ENCODE data around the gene RARRES2. TPM values are rescaled to one million over a fixed set of nuclear protein-coding genes. Genes with fewer than 3 reads are reported as not detected.
A peak's percentile ranks its signal among the peaks of the same experiment; 100 is the strongest.
"Not testable (repeated sequence)": the region's sequence is repeated elsewhere in the genome, so short reads cannot be mapped to it uniquely, and the experiment has no call there.

The RARRES2 gene
- total RNA-seq, result 35.5 TPM

GRCh38 chr7:150341263-150342120 lies at the start of gene RARRES2:
Gene RARRES2, minus strand, starts transcription at chr7:150341629. Its CDS starts 1,020 bp downstream, at chr7:150340609.
- DNase-seq, result peak; percentile 72

DNA sequence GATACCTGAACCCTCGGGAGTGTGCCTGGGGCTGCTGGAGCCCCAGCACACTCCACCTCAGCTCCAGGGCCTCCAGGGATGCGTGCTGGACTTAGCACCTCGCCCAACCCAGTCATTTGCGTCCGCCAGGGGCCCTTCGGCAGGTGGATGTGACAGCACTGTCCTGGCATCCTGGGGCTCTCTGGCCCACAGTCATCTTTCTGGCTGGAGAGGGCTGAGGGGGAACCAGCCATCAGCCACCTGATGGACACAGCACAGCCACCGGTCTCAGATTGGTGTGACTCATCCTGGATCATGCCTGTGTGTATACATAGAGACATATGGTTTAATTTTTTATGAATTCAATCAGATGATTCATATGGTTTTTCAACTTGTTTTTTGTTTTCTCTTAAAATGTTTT lies 48.8 kb upstream of the RARRES2 start:
- no peak for DNase-seq

DNA sequence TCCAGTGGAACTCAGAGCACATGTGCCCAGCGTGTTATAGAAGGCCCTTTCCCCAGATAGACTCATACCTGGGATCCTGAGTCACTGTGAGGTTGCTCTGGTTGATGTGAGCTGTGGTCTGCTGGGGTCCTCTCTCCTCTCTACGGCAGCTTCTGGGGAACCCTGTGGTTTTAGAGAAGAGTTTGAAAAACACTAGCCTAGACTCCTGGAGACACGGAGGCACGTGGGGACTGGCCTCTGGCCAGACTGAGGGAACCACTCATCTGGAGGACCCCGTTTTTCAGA lies 48.0 kb upstream of the RARRES2 start:
- no peak for DNase-seq

DNA sequence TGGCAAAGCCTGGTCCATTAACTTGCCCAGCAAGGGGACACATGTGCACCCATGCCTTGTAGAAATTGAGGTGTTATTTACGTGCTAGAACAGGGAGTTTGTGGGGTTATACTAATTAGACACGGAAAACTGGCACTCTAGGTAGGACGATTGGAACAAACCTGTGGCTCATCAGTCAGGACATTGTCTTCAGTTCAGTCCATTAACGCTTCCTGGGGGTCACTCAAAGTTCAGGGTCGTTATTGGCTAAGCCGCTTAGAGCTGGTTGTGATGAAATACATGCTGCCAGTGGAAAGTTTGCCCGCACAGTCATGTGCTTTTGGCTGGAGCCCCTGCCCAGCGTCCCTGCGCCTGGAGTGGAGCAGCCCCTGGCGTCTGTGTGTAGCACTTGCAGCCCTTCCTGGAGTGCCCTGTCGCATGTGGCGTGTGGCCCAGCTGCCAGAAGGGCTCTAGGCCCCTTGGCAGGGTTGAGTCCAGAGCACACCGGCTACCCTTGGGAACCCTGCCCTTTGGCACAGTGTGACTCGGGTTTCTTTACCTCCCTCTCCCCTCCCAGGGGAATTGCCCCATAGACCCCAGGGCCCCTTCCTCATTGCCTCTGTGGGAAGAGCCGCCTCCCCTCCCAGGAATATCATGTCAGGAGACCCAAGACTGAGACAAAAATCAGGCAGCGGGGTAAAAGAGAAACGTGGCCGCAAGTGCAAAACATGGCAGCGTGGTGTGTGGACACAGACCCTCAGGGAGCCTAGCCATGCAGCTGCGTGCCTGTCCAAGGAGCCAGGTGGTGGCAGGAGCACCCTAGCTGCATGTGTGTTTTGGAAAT lies 47.5 kb upstream of the RARRES2 start:
- peak; percentile 92 for DNase-seq

GRCh38 chr7:150388306-150388705 lies 46.9 kb upstream of the RARRES2 start:
- no peak for DNase-seq

- not testable (repeated sequence) for DNase-seq
Measured at GRCh38 chr7:150385884-150386283, 44.5 kb upstream of the RARRES2 start.

GRCh38 chr7:150385302-150385723 lies 43.9 kb upstream of the RARRES2 start:
- no peak for DNase-seq

- DNase-seq, result no peak
Measured at GRCh38 chr7:150384406-150385301, 43.2 kb upstream of the RARRES2 start.

- peak; percentile 98 for DNase-seq
Measured at GRCh38 chr7:150383710-150384397, 42.4 kb upstream of the RARRES2 start.

DNA sequence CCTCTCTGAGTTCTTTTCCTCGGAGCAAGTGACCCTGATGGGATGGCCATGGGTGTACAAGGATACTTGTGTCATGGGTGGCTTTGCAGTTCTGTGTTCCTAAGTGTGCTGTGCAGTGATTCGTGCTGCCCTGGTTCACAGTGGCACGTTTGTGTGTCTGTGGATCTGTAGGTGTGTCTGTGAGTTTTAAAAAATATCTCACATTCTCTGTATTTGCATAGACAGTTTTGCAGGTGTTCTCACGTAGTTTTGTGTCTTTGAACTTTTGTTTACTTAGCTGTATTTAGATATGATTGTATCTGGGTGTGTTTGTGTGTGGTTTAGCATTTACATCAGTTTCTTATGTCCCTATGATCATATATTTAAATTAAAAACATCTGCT lies 41.4 kb upstream of the RARRES2 start:
- DNase-seq, result no peak

DNA sequence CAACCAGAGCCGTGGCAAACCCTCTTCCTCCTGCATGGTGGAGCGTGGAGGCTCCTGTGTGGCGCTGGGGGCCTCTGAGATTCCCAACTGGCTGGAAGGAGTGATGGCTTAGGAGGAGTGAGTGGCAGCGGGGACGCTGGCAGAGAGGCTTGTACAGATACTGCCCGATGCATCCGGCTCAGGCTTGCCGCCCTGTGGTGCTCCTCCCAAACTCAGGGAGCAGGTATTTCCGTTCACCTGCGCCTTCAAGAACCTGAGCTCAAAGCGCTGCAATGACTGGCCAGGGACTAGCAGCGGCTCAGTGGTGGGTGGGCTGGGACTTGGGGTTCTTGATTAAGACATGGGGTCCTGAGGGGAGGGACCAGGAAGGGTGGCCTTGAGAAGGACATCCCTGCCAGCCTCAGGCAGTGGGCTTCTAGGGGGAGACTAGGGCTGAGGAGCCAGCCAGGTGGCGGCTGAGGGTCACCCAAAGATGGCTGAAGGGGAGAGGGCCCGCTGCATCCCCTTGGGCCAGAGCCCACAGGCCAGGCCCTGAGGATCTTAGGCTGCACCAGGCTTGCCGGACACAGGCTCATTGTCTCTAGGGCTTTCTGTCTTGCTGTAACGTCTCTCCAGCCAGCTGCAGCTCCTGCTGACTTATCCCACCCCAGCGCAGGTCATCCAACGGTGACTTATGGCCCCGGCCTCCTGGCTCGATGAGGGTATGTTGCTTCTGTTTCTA lies 40.9 kb upstream of the RARRES2 start:
- no peak for DNase-seq

- DNase-seq, result no peak
Measured at GRCh38 chr7:150381785-150382122, 40.3 kb upstream of the RARRES2 start.

- DNase-seq, result no peak
Measured at GRCh38 chr7:150381096-150381495, 39.7 kb upstream of the RARRES2 start.

DNA sequence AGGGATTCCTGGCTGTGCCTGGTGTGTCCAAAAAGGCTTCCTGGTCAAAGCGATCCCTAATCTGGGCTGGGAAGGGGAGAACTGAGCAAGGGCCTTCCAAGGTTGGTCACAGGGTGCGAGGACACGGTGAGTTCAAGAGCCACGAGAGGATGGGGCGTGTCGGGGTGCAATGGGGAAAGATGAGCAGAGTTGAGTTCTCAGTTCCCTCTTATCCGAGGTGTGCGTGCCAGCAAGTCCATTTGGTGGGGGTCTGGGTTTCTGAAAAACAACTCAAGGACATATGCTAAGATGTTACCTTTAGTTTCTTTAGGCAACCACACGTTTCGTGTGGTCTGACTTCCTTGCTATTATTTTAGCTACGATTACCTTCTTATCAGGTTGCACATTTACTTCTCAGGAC lies 39.0 kb upstream of the RARRES2 start:
- DNase-seq, result no peak

- DNase-seq, result peak; percentile 52
Measured at GRCh38 chr7:150379441-150380379, 38.3 kb upstream of the RARRES2 start.

DNA sequence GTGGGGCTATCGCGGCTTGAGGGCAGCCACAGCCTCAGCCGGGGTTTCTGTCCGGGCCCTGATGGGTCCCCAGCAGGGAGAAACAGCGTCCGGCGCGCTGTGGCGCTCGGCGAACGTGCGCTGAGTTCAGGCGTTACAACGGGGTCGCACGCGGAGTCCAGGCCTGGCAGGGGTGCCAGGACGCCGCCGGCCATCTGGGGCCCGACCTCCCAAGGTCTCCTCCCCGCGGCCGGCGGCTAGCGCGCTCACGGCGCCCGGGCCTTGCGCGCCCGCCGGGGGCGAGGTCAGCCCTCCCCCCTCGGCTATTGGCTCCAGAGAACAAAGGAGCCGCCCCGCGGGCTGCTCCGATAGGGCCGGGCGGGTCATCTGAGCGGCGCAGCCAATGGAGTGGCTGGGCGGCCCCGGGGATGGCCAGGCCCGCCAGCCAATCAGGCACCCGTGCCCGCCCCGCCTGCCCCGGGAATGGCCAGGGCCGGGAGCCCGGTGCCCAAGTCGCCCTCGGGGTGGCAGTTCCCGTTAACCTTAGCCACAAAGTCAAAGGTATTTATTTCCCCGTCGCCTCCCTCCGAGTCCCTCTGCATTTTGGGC lies 37.5 kb upstream of the RARRES2 start, which contains the start of gene ZNF775:
TSS of gene ZNF775 (plus strand) at position 478 of the 588 bp plus-strand sequence. CDS start 9,141 bp downstream, outside the sequence.
- peak; percentile 98 for DNase-seq

GRCh38 chr7:150378115-150378852 lies 36.9 kb upstream of the RARRES2 start:
- DNase-seq, result peak; percentile 81

- no peak for DNase-seq
Measured at GRCh38 chr7:150377635-150378034, 36.2 kb upstream of the RARRES2 start.

DNA sequence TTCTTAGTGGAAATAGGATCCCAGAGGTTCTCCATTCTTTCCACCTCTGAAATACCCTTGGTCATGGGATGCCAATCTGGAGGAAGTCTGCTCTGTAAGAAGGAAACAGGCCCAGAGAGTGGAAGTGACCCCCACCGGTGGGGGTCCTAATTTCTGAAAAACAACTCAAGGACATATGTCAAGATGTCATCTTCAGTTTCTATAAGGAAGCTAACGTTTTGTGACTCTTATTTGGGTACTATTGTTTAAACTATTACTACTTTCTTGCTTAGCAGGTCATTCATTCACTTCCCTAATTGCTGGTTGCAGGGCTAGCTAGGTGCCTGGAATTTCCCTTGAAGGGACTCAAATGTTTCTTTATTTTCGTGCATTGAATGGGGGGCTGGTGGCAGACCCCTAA lies 35.8 kb upstream of the RARRES2 start:
- no peak for DNase-seq
